IPS DF 19.7 (cell line): ENCODE results near the gene CYTH4.

Experiments used
- DNase-seq: peaks from one replicate; pipeline ENCODE4 v3.0.0-alpha.2; 2013; ENCODE audit warnings: low read depth, low spot score

The CYTH4 gene

DNA sequence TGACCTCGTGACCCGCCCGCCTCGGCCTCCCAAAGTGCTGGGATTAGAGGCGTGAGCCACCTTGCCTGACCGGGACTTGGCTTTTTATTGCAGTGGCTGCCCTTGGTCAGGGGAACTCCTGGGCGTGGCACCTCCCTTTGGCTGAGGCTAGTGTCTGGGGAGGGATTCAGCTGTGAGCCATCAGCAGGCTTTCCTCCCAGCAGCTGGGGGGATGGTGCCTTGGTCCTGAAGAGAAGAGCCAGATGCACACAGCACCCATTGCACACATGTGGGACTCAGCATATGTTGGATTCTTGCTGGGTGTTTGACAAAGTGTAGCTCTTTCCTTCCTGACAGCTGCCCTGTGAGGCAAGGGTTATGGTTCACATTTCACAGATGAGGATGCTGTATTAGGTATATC, 8.4 kb downstream of the CYTH4 start:
- DNase-seq = no peak

- no peak for DNase-seq
Observed at GRCh38 chr22:37291559-37292298, 9.4 kb downstream of the CYTH4 start.

DNA sequence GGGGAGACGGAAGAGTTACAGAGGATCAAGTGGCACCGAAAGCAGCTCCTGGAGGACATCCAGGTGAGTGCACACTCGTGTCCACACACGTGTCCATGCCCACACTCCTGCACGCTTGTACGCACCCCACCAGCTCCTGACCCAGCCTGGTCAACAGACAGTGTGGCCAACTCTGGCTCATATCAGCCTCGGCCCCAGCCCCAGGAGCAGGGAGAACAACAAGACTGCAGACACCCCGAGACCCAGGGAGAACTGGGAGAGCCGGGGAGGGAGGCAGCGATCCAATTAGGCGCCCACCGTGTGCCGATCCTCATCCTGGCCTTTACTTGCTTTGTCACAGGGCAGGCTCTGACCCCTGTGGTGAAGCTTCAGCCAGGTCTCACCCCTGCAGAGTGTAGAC, 10.3 kb downstream of the CYTH4 start:
- no peak for DNase-seq

DNA sequence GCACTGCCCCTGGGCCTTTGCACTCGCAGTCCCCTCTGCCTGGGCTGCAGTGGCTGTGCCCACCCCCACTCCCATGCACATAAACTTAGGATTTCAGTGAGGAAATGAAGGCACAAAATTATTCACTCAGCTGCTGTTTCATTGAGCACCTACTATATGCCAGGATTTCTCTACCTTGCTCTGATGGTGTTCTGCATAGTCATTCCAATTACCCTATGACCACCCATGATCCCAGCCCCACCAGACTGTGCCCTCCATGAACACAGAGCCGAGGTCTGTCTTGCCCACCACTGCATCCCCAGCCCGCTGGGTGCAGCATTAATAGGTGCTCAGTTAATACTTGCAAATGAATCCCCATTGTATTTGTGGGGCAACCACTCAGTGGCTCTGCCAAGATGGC, 10.9 kb downstream of the CYTH4 start:
- DNase-seq = no peak

GRCh38 chr22:37294747-37295146, 12.4 kb downstream of the CYTH4 start:
- DNase-seq = no peak

GRCh38 chr22:37295213-37295886, 13.0 kb downstream of the CYTH4 start:
- DNase-seq = no peak

DNA sequence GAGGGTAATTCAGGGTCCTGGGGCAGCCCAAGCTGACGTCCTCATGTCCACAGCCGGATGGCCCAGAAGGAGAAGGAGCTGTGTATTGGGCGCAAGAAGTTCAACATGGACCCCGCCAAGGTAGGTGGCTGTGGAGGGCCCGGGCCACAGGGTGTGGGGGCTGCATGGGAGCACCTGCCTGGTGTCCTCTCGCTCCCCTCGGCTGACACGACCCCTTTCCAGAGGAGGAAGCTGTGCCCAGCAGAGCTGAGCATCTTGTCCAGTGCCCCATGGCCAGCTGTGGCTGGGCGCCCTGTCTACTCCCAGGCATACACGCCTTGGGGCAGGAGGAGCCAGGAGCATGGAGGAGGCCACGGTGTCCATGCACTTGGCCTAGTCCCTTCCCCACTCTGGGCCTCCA, 13.6 kb downstream of the CYTH4 start:
- no peak for DNase-seq

GRCh38 chr22:37298748-37299495, 16.6 kb downstream of the CYTH4 start:
- no peak for DNase-seq

DNA sequence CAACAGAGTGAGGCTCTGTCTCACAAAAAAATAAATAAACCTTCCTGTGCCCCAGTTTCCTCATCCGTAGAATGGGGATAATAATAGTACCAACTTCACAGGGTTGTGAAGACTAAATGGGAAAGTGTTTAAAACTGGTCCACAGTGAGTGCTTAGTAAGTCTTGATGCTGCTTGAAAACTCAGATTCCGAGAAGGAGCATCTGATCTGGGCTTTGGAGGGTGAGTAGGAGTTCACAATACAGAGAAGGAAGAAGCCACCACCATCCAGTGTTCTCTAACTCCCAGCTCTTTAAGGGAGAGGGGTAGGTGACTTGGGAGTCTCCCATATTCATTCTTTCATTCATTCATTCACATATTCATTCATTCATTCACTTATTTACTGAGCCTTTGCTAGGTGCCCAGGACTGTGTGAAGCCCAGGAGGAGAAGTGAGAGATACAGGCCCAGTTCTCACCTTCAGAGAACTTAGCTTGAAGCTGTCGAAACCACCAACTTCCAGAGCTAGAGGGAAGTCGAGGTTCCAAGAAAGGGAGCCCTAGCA, 17.7 kb downstream of the CYTH4 start:
- DNase-seq = no peak

DNA sequence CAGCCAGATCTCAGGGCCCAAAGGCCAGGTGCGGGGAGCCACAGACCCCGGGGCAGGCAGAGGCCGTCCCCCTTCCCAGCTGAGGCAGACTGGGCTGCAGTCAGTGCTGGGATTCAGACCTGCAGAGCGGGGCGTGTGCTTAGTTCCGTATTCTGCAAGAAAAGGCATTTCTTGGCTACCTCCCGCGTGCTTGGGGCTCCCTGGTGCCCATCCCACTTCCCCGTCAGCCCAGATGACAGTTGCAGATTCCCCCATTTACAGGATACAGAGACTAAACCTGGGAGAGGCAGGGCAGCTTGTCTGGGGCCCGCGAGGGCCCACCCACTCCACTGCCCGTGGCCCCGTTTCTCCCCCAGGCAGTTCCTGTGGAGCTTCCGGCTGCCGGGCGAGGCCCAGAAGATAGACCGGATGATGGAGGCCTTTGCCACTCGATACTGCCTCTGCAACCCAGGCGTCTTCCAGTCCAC, 18.3 kb downstream of the CYTH4 start:
- DNase-seq = no peak

DNA sequence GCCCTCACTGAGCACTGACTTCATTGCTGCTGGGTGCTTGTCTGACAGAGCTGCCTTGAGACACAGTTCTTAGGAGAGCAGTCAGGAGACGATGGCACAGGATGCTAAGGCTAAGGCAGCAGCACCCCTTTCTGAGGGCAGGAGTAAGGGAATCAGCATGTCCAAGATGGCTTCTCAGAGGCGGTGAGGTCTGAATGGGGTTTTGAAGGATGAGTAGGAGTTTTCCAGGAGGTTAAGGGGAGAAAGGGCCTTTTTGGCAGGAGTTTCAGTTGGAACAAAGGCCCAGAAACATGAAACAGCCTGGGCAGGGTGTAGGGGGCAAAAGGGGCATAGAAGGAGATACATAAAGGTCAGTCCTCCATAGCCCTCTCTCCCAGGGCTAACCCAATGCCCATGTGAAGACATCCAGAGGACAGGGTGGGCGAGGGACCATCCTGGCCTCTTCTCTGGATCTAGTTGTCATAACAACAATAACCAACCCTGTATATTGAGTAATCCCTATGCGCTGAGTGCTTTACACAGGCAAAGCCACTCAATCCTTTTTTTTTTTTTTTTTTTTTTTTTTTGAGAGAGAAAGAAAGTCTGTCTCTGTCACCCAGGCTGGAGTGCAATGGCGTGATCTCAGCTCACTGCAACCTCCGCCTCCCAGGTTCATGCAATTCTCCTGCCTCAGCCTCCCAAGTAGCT, 19.0 kb downstream of the CYTH4 start:
- no peak for DNase-seq

DNA sequence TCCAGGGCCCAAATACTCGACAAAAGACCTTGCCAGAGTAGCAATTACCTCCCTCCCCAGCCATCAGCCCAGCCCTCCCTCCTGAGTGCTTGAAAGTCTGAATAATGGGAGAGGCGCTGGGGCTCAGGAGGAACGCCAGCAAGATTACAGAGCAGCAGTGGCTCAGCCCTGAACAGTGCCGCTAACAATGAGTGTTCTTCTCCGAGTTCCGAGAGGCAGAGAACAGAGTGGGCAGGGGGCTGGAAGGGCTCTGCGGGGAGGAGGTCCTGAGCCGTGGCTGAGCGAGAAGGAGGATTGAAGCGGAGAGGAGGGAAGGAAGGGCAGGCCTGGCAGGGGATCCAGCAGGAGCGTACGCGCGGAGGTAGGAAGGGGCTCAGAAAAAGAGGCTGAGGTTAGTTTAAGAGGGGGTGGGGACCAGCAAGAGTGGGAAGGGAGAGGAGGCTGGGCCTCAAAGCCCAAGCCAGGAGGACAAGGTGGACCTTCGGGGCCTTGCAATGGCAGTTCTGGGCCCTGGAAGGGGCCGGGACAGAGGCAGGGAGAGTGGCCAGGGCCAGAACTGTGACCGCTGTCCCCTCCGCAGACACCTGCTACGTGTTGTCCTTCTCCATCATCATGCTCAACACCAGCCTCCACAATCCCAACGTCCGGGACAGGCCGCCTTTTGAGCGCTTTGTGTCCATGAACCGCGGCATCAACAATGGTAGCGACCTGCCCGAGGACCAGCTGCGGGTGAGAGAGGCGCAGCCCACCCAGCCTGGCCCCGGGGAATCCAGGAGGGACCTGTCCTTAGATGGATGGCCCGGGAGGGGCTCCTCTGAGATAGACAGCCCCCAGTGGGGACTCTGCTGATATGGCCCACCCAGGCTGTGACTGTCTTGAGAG, 20.6 kb downstream of the CYTH4 start:
- no peak for DNase-seq

DNA sequence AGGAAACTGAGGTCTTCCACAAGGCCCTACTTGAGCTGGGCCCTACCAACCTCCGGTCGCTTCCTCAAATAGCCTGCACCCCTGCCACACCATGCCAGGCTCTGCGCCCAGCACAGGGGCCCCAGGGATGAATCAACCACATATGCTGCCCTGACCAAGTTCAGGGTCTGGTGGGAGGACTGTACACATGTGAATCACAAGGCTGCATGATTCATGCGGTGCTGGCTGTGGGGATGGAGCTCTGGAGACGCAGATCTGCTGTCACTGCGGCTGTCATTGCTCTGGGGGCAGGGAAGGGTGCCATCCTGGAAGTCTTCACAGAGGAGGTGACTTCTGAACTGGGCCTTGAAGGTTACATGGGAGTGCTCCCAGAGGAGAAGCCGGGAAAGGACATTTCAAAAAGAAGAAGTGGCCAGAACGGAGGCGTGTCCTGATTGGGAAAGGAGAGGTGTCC, 21.5 kb downstream of the CYTH4 start:
- DNase-seq = no peak

DNA sequence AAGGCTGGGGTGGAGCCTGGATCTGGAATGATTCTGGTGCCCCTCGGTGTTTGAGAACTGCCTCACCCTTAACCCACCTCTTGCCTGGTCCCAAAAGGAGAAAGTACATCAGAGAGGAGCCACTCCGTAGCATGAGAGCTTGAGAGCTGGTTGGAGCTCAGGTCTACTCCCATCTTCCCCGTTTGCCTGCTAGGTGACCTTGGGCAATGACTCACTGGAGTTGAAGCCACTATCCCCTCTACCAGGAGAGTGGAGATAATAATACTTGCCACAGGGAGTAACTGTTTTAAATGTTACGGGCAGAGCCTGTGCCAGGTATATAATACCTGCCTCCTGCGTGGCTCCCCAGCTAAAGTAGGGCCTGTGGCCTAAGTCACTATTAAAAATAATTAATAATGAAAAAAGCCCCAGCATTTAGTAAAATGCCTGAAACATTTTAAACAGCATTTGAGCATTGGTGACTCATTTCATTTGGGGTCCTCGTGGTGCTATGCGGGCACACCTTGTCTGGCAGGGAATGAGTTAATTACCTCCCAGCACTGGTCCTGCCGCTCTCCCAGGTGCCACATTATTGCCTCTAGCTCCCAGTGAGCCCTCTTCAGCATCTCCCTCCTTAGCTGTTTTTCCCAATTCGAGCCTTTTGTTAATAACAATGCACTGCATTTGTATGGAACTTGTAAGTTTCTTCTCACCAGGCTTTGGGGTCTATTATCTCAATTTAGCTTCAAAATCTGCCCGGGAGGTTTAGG, 22.5 kb downstream of the CYTH4 start:
- no peak for DNase-seq

GRCh38 chr22:37305887-37306286, 23.6 kb downstream of the CYTH4 start:
- no peak for DNase-seq

DNA sequence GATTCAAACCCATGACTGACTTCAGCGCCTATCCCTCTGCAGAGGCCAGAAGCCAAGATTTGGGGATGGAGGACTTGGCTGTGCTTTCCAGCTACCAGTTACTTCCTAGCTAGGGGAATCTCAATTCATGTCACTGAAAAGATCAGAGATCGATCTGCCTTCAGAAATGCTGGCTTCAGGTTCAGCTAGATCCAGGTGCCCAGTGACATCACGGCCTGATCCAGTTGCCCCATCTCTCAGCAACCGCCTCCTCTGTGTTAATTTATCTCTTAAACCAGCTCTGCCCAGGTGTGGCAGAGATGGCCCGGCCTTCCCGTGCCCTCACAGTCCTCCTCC, 24.2 kb downstream of the CYTH4 start:
- DNase-seq = no peak

- no peak for DNase-seq
Observed at GRCh38 chr22:37308385-37309200, 26.3 kb downstream of the CYTH4 start.

DNA sequence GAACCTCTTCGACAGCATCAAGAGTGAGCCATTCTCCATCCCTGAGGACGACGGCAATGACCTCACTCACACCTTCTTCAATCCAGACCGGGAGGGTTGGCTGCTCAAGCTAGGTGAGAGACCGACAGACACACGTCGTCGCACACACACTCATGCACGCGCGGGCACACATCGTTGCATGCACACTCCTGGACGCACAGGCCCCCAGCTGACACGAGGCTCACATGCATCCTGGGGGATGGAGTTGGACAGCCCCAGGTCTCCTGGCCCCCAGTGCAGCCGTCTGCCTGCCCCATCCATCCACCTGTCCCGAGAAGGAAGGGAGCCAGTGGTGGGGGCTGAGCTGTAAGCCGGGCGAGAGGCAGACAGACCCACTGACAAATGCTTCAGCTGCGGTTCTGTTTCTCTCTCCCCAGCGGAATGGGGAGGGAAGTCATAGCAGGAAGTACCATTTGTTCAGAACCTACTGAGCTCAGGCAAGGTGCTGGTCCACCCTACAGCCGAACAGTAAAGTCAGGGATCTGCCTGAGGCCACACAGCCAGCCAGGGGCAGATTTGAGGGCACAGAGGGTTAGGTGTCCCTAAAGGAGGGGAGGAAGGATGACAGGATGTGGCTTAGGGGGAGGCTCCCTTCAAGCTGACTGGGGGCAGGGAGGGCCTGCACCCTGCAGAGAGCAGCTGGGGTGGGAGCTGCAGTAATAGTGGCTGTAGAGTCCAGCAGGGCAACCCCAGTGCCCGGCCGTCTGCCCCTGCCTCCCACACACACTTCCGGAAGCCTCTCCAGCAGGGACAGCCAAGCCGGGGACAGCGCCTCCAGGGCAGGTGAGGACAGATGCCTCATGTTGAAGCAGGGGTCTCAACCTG, 27.1 kb downstream of the CYTH4 start:
- no peak for DNase-seq
